ENCODE results near the gene FIGLA. TPM values are rescaled to one million over a fixed set of nuclear protein-coding genes. Genes with fewer than 3 reads are reported as not detected.

FIGLA gene
- total RNA-seq, 1 experiment from 2014 or later = not detected

GRCh38 chr2:70832386-70832785, 41.9 kb upstream of the FIGLA start:
- intact Hi-C loops (cut with micrococcal nuclease) = no loop called here
- no peaks in the 10 kb centered on the region for H3K9me2 ChIP-seq (ENCODE audit: insufficient read depth)
- no peaks in the 10 kb centered on the region for H3K36me3 ChIP-seq (ENCODE audit: control insufficient read depth in 1 of 2, insufficient read depth in 2 of 2, low read length in 2 of 2)
- POLR2A ChIA-PET = no interaction called here
- no peaks in the 10 kb centered on the region for H3K9me3 ChIP-seq (ENCODE audit: control insufficient read depth in 1 of 2, insufficient read depth in 1 of 2, low read depth in 1 of 2, low read length in 2 of 2)
- no peaks in the 10 kb centered on the region for H3K27me3 ChIP-seq (ENCODE audit: insufficient read depth, low read length)
- no peak overlapping the region for H3K9ac ChIP-seq (ENCODE audit: low read length)
- H3K4me3 ChIP-seq (replicated peaks in 1 of 2; ENCODE audit: low read depth in 1 of 2, low read length in 2 of 2) = no peak overlapping the region
- no peaks in the 10 kb centered on the region for H3K4me1 ChIP-seq (ENCODE audit: control insufficient read depth in 1 of 2, insufficient read depth in 2 of 2, low read length in 2 of 2)
- CTCF ChIA-PET = no interaction called here
- H2AFZ ChIP-seq (ENCODE audit: low read depth, low read length, poor library complexity, severe bottlenecking) = no peak overlapping the region
- RAD21 ChIA-PET (ENCODE audit: low non-redundant PET in 1 of 2, low total read pairs in 2 of 2, uncharacterized antibody in 2 of 2, unreplicated experiment in 2 of 2) = no interaction called here
- no peaks in the 10 kb centered on the region for H4K20me1 ChIP-seq (ENCODE audit: insufficient read depth)
- DNase-seq (ENCODE audit: low read depth, low spot score) (no peak), ATAC-seq (no peak)
- H3K4me2 ChIP-seq (ENCODE audit: low read length) = no peak overlapping the region
- H3K79me2 ChIP-seq (ENCODE audit: insufficient read depth, low read length) = no peaks in the 10 kb centered on the region
- no peak overlapping the region for H3K27ac ChIP-seq (ENCODE audit: low read depth, low read length)
- BruUV-seq (replicated peaks) = no TSS peak
- TF ChIP-seq CTCF (IDR thresholded peaks at IDR 0.05 in 2 of 3, conservative IDR thresholded peaks at IDR 0.05 in 1 of 3; ENCODE audit: borderline replicate concordance in 1 of 3, insufficient read depth in 1 of 3, low read depth in 2 of 3, low read length in 2 of 3) (no peak), TCF7L2 (IDR thresholded peaks at IDR 0.05; ENCODE audit: borderline replicate concordance, extremely low read depth, insufficient read depth, insufficient read length) (no peak), YY1 (IDR thresholded peaks at IDR 0.05; ENCODE audit: extremely low read depth, insufficient replicate concordance, low read depth, low read length) (no peak), RAD21 (IDR thresholded peaks at IDR 0.05; ENCODE audit: low read depth) (no peak), FOSL1 (IDR thresholded peaks at IDR 0.05; ENCODE audit: low read depth) (no peak), CBX3 (IDR thresholded peaks at IDR 0.05; ENCODE audit: low read depth) (no peak), ZFX (IDR thresholded peaks at IDR 0.05) (no peak), POLR2AphosphoS5 (IDR thresholded peaks at IDR 0.05; ENCODE audit: low read depth, low read length) (no peak), SRF (IDR thresholded peaks at IDR 0.05; ENCODE audit: low read depth) (no peak), SP1 (IDR thresholded peaks at IDR 0.05; ENCODE audit: low read depth) (no peak), SIN3A (IDR thresholded peaks at IDR 0.05; ENCODE audit: low read depth) (no peak), REST (IDR thresholded peaks at IDR 0.05; ENCODE audit: low read depth) (no peak), POLR2A (IDR thresholded peaks at IDR 0.05; ENCODE audit: borderline replicate concordance, extremely low read depth, insufficient read depth, insufficient read length) (no peak), MAX (IDR thresholded peaks at IDR 0.05) (no peak), EZH2 (IDR thresholded peaks at IDR 0.05) (no peak), JUND (IDR thresholded peaks at IDR 0.05) (no peak)
